ENCODE data around the gene PLAGL2. TPM values are rescaled to one million over a fixed set of nuclear protein-coding genes. Genes with fewer than 3 reads are reported as not detected.
"Not testable (repeated sequence)": the region's sequence is repeated elsewhere in the genome, so short reads cannot be mapped to it uniquely, and the experiment has no call there.

The PLAGL2 gene
- total RNA-seq, 1 experiment from 2014 or later, result 30.5 TPM

DNA sequence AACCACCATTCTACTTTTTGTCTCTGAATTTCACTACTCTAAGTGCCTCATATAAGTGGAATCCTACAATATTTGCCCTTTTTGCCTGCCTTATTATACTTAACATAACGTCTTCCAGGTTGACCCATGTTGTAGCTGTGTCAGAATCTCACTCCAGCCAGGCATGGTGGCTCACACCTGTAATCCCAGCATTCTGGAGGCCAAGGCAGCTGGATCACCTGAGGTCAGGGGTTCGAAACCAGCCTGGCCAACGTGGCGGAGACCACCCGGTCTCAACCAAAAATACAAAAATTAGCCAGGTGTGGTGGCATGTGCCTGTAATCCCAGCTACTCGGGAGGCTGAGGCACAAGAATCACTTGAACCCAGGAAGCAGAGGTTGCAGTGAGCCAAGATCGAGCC lies 29.8 kb downstream of the PLAGL2 start:
- not testable (repeated sequence) for DNase-seq; H2AFZ ChIP-seq (ENCODE audit: low read length); H3K36me3 ChIP-seq (ENCODE audit: insufficient read depth, low read length); H3K4me3 ChIP-seq (ENCODE audit: low read length); H3K27me3 ChIP-seq (ENCODE audit: low read length); H3K9me2 ChIP-seq (replicated peaks; ENCODE audit: insufficient read depth, low read length); H3K27ac ChIP-seq (ENCODE audit: low read length); H3K4me2 ChIP-seq (ENCODE audit: low read depth, low read length, poor library complexity, severe bottlenecking); H3K79me2 ChIP-seq (ENCODE audit: low read length); H3K4me1 ChIP-seq (ENCODE audit: low read length); H3K9me3 ChIP-seq (ENCODE audit: low read length); H3K9ac ChIP-seq (ENCODE audit: low read length); H4K20me1 ChIP-seq (ENCODE audit: insufficient read depth, low read depth, low read length)

DNA sequence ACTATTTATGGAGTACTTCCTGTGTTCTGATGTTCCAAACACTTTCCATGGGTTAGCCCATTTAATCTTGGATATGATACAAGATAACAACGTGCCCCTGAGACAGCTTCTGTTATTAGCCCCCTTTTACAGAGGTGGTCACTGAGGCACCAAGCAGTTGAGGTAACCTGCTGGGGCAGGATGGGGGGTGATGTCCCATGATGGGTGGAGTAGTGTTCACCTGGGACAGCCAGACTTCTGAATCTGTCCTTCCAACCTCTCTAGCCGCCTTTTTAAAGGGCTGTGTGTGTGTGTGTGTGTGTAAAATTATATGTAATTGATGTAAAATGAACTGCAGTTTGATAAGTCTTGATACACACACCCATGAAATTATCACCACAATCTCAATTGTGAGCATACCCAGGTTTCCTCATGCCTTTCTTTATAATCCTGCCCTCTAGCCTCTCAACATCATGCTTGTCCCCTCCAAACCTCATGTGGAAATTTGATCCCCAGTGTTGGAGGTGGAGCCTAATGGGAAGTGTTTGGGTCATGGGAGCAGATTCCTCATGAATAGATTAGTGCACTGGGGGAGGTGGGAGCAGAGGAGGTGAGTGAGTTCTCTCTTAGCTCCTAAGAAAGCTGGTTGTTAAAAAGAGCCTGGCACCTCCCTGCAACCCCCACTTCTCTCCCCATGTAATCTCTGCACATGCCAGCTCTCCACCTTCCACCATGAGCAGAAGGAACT lies 39.2 kb downstream of the PLAGL2 start:
- H3K9ac ChIP-seq (ENCODE audit: low read length), result no peak overlapping the region
- H3K4me1 ChIP-seq (ENCODE audit: low read length), result no peaks in the 10 kb centered on the region
- no peak for DNase-seq
- no peak overlapping the region for H3K4me3 ChIP-seq (ENCODE audit: low read length)
- H3K9me3 ChIP-seq (ENCODE audit: low read length), result no peaks in the 10 kb centered on the region
- H2AFZ ChIP-seq (ENCODE audit: low read length), result no peak overlapping the region
- no peaks in the 10 kb centered on the region for H4K20me1 ChIP-seq (ENCODE audit: insufficient read depth, low read depth, low read length)
- no peak overlapping the region for H3K27ac ChIP-seq (ENCODE audit: low read length)
- no peaks in the 10 kb centered on the region for H3K79me2 ChIP-seq (ENCODE audit: low read length)
- 0 out of 2 replicates have a peak, but pooled peaks cover 3% of the 10 kb centered on the region for H3K36me3 ChIP-seq (ENCODE audit: insufficient read depth, low read length)
- H3K9me2 ChIP-seq (replicated peaks; ENCODE audit: insufficient read depth, low read length), result no peaks in the 10 kb centered on the region
- H3K4me2 ChIP-seq (ENCODE audit: low read depth, low read length, poor library complexity, severe bottlenecking), result no peak overlapping the region
- H3K27me3 ChIP-seq (ENCODE audit: low read length), result no peaks in the 10 kb centered on the region

- Histone ChIP-seq H3K79me2 (ENCODE audit: low read length) (no peaks in the 10 kb centered on the region), H3K4me3 (ENCODE audit: low read length) (no peak overlapping the region), H3K27ac (ENCODE audit: low read length) (no peak overlapping the region), H3K4me1 (ENCODE audit: low read length) (no peaks in the 10 kb centered on the region), H3K27me3 (ENCODE audit: low read length) (no peaks in the 10 kb centered on the region), H3K9me2 (replicated peaks; ENCODE audit: insufficient read depth, low read length) (no peaks in the 10 kb centered on the region), H2AFZ (ENCODE audit: low read length) (no peak overlapping the region), H3K4me2 (ENCODE audit: low read depth, low read length, poor library complexity, severe bottlenecking) (no peak overlapping the region), H3K9ac (ENCODE audit: low read length) (no peak overlapping the region), H4K20me1 (ENCODE audit: insufficient read depth, low read depth, low read length) (no peaks in the 10 kb centered on the region), H3K36me3 (ENCODE audit: insufficient read depth, low read length) (0 out of 2 replicates have a peak, but pooled peaks cover 3% of the 10 kb centered on the region), H3K9me3 (ENCODE audit: low read length) (no peaks in the 10 kb centered on the region)
- DNase-seq, result no peak
These were observed 40.0 kb downstream of the PLAGL2 start for GRCh38 chr20:32167552-32167951.

- H4K20me1 ChIP-seq (ENCODE audit: insufficient read depth, low read depth, low read length), result no peaks in the 10 kb centered on the region
- H3K27me3 ChIP-seq (ENCODE audit: low read length), result no peaks in the 10 kb centered on the region
- H3K79me2 ChIP-seq (ENCODE audit: low read length), result no peaks in the 10 kb centered on the region
- H2AFZ ChIP-seq (ENCODE audit: low read length), result no peak overlapping the region
- no peak overlapping the region for H3K27ac ChIP-seq (ENCODE audit: low read length)
- H3K4me1 ChIP-seq (ENCODE audit: low read length), result no peaks in the 10 kb centered on the region
- H3K9me2 ChIP-seq (replicated peaks; ENCODE audit: insufficient read depth, low read length), result no peaks in the 10 kb centered on the region
- 0 out of 2 replicates have a peak, but pooled peaks cover 3% of the 10 kb centered on the region for H3K36me3 ChIP-seq (ENCODE audit: insufficient read depth, low read length)
- H3K9ac ChIP-seq (ENCODE audit: low read length), result no peak overlapping the region
- no peaks in the 10 kb centered on the region for H3K9me3 ChIP-seq (ENCODE audit: low read length)
- H3K4me3 ChIP-seq (ENCODE audit: low read length), result no peak overlapping the region
- H3K4me2 ChIP-seq (ENCODE audit: low read depth, low read length, poor library complexity, severe bottlenecking), result no peak overlapping the region
- DNase-seq, result no peak
These were observed 41.6 kb downstream of the PLAGL2 start for GRCh38 chr20:32165836-32166545.

- H3K4me2 ChIP-seq (ENCODE audit: low read depth, low read length, poor library complexity, severe bottlenecking), result no peak overlapping the region
- H3K79me2 ChIP-seq (ENCODE audit: low read length), result no peaks in the 10 kb centered on the region
- DNase-seq, result no peak
- no peaks in the 10 kb centered on the region for H3K9me2 ChIP-seq (replicated peaks; ENCODE audit: insufficient read depth, low read length)
- no peak overlapping the region for H2AFZ ChIP-seq (ENCODE audit: low read length)
- H3K27me3 ChIP-seq (ENCODE audit: low read length), result no peaks in the 10 kb centered on the region
- 0 out of 2 replicates have a peak, but pooled peaks cover 3% of the 10 kb centered on the region for H3K36me3 ChIP-seq (ENCODE audit: insufficient read depth, low read length)
- no peaks in the 10 kb centered on the region for H3K9me3 ChIP-seq (ENCODE audit: low read length)
- no peak overlapping the region for H3K9ac ChIP-seq (ENCODE audit: low read length)
- H3K4me1 ChIP-seq (ENCODE audit: low read length), result no peaks in the 10 kb centered on the region
- no peaks in the 10 kb centered on the region for H4K20me1 ChIP-seq (ENCODE audit: insufficient read depth, low read depth, low read length)
- no peak overlapping the region for H3K4me3 ChIP-seq (ENCODE audit: low read length)
- H3K27ac ChIP-seq (ENCODE audit: low read length), result no peak overlapping the region
These were observed 42.4 kb downstream of the PLAGL2 start for GRCh38 chr20:32164984-32165735.

DNA sequence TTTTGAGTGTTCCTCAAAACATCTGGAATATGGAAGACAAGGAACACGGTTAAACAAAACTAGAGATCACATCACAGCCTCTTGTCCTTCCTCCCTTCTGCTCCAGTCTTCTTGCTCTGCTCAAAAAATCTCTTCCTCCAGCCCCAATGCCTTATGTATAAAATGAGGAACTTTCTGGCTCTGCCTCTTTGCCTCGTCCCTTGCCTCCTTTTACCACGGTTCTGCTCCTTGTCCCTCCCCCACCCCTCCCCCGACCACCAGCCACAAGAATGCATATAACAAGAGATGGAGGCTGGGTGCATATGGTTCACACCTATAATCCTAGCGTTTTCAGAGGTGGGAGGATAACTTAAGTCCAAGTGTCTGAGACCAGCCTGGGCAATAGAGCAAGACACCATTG lies 43.6 kb downstream of the PLAGL2 start:
- H3K27me3 ChIP-seq (ENCODE audit: low read length), result no peaks in the 10 kb centered on the region
- no peak overlapping the region for H2AFZ ChIP-seq (ENCODE audit: low read length)
- no peaks in the 10 kb centered on the region for H3K4me1 ChIP-seq (ENCODE audit: low read length)
- no peaks in the 10 kb centered on the region for H3K79me2 ChIP-seq (ENCODE audit: low read length)
- H3K27ac ChIP-seq (ENCODE audit: low read length), result no peak overlapping the region
- no peaks in the 10 kb centered on the region for H4K20me1 ChIP-seq (ENCODE audit: insufficient read depth, low read depth, low read length)
- no peaks in the 10 kb centered on the region for H3K9me2 ChIP-seq (replicated peaks; ENCODE audit: insufficient read depth, low read length)
- H3K9ac ChIP-seq (ENCODE audit: low read length), result no peak overlapping the region
- H3K36me3 ChIP-seq (ENCODE audit: insufficient read depth, low read length), result peaks cover 8% of the 10 kb centered on the region; the same call in 1 of the 2 replicates
- no peak overlapping the region for H3K4me3 ChIP-seq (ENCODE audit: low read length)
- no peak for DNase-seq
- H3K9me3 ChIP-seq (ENCODE audit: low read length), result no peaks in the 10 kb centered on the region
- H3K4me2 ChIP-seq (ENCODE audit: low read depth, low read length, poor library complexity, severe bottlenecking), result no peak overlapping the region

GRCh38 chr20:32162351-32162750 lies 45.2 kb downstream of the PLAGL2 start:
- H3K4me3 ChIP-seq (ENCODE audit: low read length), result no peak overlapping the region
- H2AFZ ChIP-seq (ENCODE audit: low read length), result no peak overlapping the region
- no peaks in the 10 kb centered on the region for H3K79me2 ChIP-seq (ENCODE audit: low read length)
- H3K4me2 ChIP-seq (ENCODE audit: low read depth, low read length, poor library complexity, severe bottlenecking), result no peak overlapping the region
- H3K27ac ChIP-seq (ENCODE audit: low read length), result no peak overlapping the region
- H3K27me3 ChIP-seq (ENCODE audit: low read length), result no peaks in the 10 kb centered on the region
- H3K4me1 ChIP-seq (ENCODE audit: low read length), result no peaks in the 10 kb centered on the region
- no peaks in the 10 kb centered on the region for H3K9me2 ChIP-seq (replicated peaks; ENCODE audit: insufficient read depth, low read length)
- peaks cover 8% of the 10 kb centered on the region; the same call in 1 of the 2 replicates for H3K36me3 ChIP-seq (ENCODE audit: insufficient read depth, low read length)
- no peak overlapping the region for H3K9ac ChIP-seq (ENCODE audit: low read length)
- no peaks in the 10 kb centered on the region for H3K9me3 ChIP-seq (ENCODE audit: low read length)
- no peaks in the 10 kb centered on the region for H4K20me1 ChIP-seq (ENCODE audit: insufficient read depth, low read depth, low read length)
- no peak for DNase-seq

GRCh38 chr20:32160341-32160740 lies 47.2 kb downstream of the PLAGL2 start:
- Histone ChIP-seq H2AFZ (ENCODE audit: low read length) (no peak overlapping the region), H3K4me3 (ENCODE audit: low read length) (no peak overlapping the region), H3K9me2 (replicated peaks; ENCODE audit: insufficient read depth, low read length) (no peaks in the 10 kb centered on the region), H3K9me3 (ENCODE audit: low read length) (no peaks in the 10 kb centered on the region), H3K79me2 (ENCODE audit: low read length) (no peaks in the 10 kb centered on the region), H3K27me3 (ENCODE audit: low read length) (no peaks in the 10 kb centered on the region), H3K36me3 (ENCODE audit: insufficient read depth, low read length) (peaks cover 5% of the 10 kb centered on the region; the same call in 1 of the 2 replicates), H3K4me2 (ENCODE audit: low read depth, low read length, poor library complexity, severe bottlenecking) (no peak overlapping the region), H3K27ac (ENCODE audit: low read length) (no peak overlapping the region), H4K20me1 (ENCODE audit: insufficient read depth, low read depth, low read length) (no peaks in the 10 kb centered on the region), H3K4me1 (ENCODE audit: low read length) (no peaks in the 10 kb centered on the region), H3K9ac (ENCODE audit: low read length) (no peak overlapping the region)
- no peak for DNase-seq
